Measurements from ENCODE around the gene PALLD.

PALLD gene

GRCh38 chr4:168853770-168854169, 356.9 kb downstream of the PALLD start:
- TF ChIP-seq, protein P1, sequence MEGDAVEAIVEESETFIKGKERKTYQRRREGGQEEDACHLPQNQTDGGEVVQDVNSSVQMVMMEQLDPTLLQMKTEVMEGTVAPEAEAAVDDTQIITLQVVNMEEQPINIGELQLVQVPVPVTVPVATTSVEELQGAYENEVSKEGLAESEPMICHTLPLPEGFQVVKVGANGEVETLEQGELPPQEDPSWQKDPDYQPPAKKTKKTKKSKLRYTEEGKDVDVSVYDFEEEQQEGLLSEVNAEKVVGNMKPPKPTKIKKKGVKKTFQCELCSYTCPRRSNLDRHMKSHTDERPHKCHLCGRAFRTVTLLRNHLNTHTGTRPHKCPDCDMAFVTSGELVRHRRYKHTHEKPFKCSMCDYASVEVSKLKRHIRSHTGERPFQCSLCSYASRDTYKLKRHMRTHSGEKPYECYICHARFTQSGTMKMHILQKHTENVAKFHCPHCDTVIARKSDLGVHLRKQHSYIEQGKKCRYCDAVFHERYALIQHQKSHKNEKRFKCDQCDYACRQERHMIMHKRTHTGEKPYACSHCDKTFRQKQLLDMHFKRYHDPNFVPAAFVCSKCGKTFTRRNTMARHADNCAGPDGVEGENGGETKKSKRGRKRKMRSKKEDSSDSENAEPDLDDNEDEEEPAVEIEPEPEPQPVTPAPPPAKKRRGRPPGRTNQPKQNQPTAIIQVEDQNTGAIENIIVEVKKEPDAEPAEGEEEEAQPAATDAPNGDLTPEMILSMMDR (IDR thresholded peaks at IDR 0.05; ENCODE audit: low read depth, low read length), result no peak
- TF ChIP-seq, protein P2, sequence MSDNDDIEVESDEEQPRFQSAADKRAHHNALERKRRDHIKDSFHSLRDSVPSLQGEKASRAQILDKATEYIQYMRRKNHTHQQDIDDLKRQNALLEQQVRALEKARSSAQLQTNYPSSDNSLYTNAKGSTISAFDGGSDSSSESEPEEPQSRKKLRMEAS (IDR thresholded peaks at IDR 0.05; ENCODE audit: low read depth, low read length), result no peak
- TF ChIP-seq MYC (IDR thresholded peaks at IDR 0.05; ENCODE audit: low read depth, low read length) (no peak), POLR2A (IDR thresholded peaks at IDR 0.05; ENCODE audit: extremely low read depth, insufficient read length) (no peak)
- H3K4me3 ChIP-seq (ENCODE audit: low read depth, low read length), result no peak overlapping the region
- DNase-seq (ENCODE audit: low read depth), result no peak

DNA sequence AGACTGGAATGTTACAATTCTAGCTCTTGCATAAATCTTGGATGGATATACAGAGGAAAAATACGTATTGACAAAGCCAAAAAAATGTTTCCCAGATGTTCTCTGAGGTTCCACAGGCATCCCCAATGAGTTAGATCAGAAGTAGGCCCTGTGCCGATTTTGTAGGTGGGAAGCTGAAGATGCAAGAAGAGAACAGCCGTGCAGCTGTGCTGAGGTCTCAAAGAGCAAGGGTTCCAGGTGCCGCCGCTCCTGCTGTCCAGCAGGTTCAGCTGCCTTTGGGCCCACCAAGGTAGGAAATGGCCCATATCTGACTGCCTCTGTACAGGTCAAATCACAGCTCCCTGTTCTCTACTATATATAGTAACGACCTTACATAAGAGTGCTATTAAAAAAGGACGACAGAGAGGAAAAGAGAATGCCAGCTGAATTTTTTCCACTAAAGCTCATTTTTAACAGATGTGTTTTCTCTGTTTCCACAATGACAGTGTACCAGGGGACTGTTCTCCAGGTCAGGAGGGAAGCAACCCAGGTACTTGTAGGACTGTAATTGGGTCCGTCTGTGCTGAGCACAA, 357.6 kb downstream of the PALLD start:
- H3K4me3 ChIP-seq (ENCODE audit: low read depth, low read length), result no peak overlapping the region
- DNase-seq (ENCODE audit: low read depth), result no peak
- TF ChIP-seq, protein P2 (IDR thresholded peaks at IDR 0.05; ENCODE audit: low read depth, low read length), result no peak
- no peak for TF ChIP-seq MYC (IDR thresholded peaks at IDR 0.05; ENCODE audit: low read depth, low read length)
- TF ChIP-seq POLR2A (IDR thresholded peaks at IDR 0.05; ENCODE audit: extremely low read depth, insufficient read length), result no peak
- TF ChIP-seq, protein P1 (IDR thresholded peaks at IDR 0.05; ENCODE audit: low read depth, low read length), result no peak

GRCh38 chr4:168856312-168856711, 359.5 kb downstream of the PALLD start:
- DNase-seq (ENCODE audit: low read depth), result no peak
- TF ChIP-seq, protein P2 (IDR thresholded peaks at IDR 0.05; ENCODE audit: low read depth, low read length), result no peak
- no peak for TF ChIP-seq MYC (IDR thresholded peaks at IDR 0.05; ENCODE audit: low read depth, low read length)
- no peak for TF ChIP-seq POLR2A (IDR thresholded peaks at IDR 0.05; ENCODE audit: extremely low read depth, insufficient read length)
- TF ChIP-seq, protein P1 (IDR thresholded peaks at IDR 0.05; ENCODE audit: low read depth, low read length), result no peak
- no peak overlapping the region for H3K4me3 ChIP-seq (ENCODE audit: low read depth, low read length)

- DNase-seq (ENCODE audit: low read depth), result no peak
- H3K4me3 ChIP-seq (ENCODE audit: low read depth, low read length), result no peak overlapping the region
- TF ChIP-seq, protein P2 (IDR thresholded peaks at IDR 0.05; ENCODE audit: low read depth, low read length), result no peak
- TF ChIP-seq, protein P1 (IDR thresholded peaks at IDR 0.05; ENCODE audit: low read depth, low read length), result no peak
- TF ChIP-seq MYC (IDR thresholded peaks at IDR 0.05; ENCODE audit: low read depth, low read length) (no peak), POLR2A (IDR thresholded peaks at IDR 0.05; ENCODE audit: extremely low read depth, insufficient read length) (no peak)
Measured at GRCh38 chr4:168857009-168857408, 360.2 kb downstream of the PALLD start.

- TF ChIP-seq MYC (IDR thresholded peaks at IDR 0.05; ENCODE audit: low read depth, low read length) (no peak), POLR2A (IDR thresholded peaks at IDR 0.05; ENCODE audit: extremely low read depth, insufficient read length) (no peak)
- TF ChIP-seq, protein P2 (IDR thresholded peaks at IDR 0.05; ENCODE audit: low read depth, low read length), result no peak
- TF ChIP-seq, protein P1 (IDR thresholded peaks at IDR 0.05; ENCODE audit: low read depth, low read length), result no peak
- no peak for DNase-seq (ENCODE audit: low read depth)
Measured at GRCh38 chr4:168857546-168858314, 360.9 kb downstream of the PALLD start.

More at GRCh38 chr4:168857546-168858314, 360.9 kb downstream of the PALLD start:
- H3K4me3 ChIP-seq (ENCODE audit: low read depth, low read length), result no peak overlapping the region
